Adipocyte (in vitro differentiated cells): ENCODE measurements around the gene HJV.
"Not testable (repeated sequence)": the region's sequence is repeated elsewhere in the genome, so short reads cannot be mapped to it uniquely, and the experiment has no call there.

Experiments used
- DNase-seq: peaks from one replicate; pipeline ENCODE4 v3.0.0-alpha.2; 2015; ENCODE audit warnings: low read depth
- H3K27me3 ChIP-seq: replicated peaks from 2 replicates; pipeline ENCODE4 v1.7.0; 2013; ENCODE audit warnings: mild to moderate bottlenecking, low read length, moderate library complexity; ENCODE audit not compliant: control insufficient read depth, insufficient read depth
- H3K36me3 ChIP-seq: 2 replicates; pipeline ENCODE4 v1.7.0; 2013; ENCODE audit warnings: low read length, mild to moderate bottlenecking, moderate library complexity; ENCODE audit not compliant: control insufficient read depth, insufficient read depth, severe bottlenecking
- H3K4me1 ChIP-seq: 2 replicates; pipeline ENCODE4 v1.7.0; 2013; ENCODE audit warnings: mild to moderate bottlenecking, low read length, moderate library complexity; ENCODE audit not compliant: control insufficient read depth, insufficient read depth
- H3K4me3 ChIP-seq: 2 replicates; pipeline ENCODE4 v1.7.0; 2013; ENCODE audit warnings: mild to moderate bottlenecking, low read length, moderate library complexity
- H3K9ac ChIP-seq: 2 replicates; pipeline ENCODE4 v1.7.0; 2013; ENCODE audit warnings: mild to moderate bottlenecking, low read length, moderate library complexity
- H3K9me3 ChIP-seq: 2 replicates; pipeline ENCODE4 v1.7.0; 2013; ENCODE audit warnings: mild to moderate bottlenecking, low read length, moderate library complexity; ENCODE audit not compliant: control insufficient read depth

The HJV gene, protein sequence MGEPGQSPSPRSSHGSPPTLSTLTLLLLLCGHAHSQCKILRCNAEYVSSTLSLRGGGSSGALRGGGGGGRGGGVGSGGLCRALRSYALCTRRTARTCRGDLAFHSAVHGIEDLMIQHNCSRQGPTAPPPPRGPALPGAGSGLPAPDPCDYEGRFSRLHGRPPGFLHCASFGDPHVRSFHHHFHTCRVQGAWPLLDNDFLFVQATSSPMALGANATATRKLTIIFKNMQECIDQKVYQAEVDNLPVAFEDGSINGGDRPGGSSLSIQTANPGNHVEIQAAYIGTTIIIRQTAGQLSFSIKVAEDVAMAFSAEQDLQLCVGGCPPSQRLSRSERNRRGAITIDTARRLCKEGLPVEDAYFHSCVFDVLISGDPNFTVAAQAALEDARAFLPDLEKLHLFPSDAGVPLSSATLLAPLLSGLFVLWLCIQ

DNA sequence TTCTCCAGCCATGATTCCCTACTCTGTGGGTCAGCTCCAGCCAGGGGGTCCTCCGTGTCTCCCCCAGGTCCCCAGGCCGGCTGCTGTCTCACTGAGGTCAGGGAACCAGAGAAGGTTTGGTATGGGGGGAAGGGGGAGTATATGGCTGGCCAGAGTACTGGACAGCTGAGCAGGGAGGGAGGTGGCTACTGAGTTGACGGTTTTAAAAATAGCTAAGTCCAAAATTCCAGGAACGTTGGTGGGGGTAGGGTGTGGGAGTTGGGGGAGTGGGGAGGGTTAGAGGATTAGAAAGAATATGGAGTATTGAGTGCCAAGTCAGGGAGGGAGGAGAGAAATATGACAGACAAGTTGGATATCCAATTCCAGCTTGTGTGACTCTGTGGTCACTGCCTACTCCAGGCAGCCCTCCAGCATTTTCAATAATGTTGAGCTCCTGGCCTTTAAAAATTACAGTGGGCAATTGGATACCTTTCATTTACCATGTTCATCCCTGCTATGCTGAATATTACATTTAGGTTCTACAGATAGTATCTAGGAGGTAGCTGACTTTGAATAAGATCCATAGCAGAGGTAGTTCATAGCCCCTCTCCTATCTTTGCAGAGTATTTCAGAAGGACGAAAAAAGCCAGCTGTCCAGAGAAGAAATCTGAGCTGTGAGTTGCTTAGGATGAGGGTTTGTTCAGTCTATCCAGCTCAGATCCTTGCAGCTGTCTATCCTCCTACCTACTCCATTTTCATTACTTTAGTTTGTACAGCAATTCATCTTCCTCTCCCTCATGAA is at the start of gene HJV:
Gene HJV, minus strand, starts transcription at position 114 of the 781 bp plus-strand sequence. CDS start 1,504 bp downstream, outside the sequence.
- Histone ChIP-seq H3K9me3 (no peaks in the 10 kb centered on the region), H3K4me1 (no peaks in the 10 kb centered on the region), H3K36me3 (no peaks in the 10 kb centered on the region), H3K27me3 (peaks cover 11% of the 10 kb centered on the region), H3K9ac (no peak within 1 kb of the TSS), H3K4me3 (no peak within 1 kb of the TSS)
- no peak for DNase-seq

DNA sequence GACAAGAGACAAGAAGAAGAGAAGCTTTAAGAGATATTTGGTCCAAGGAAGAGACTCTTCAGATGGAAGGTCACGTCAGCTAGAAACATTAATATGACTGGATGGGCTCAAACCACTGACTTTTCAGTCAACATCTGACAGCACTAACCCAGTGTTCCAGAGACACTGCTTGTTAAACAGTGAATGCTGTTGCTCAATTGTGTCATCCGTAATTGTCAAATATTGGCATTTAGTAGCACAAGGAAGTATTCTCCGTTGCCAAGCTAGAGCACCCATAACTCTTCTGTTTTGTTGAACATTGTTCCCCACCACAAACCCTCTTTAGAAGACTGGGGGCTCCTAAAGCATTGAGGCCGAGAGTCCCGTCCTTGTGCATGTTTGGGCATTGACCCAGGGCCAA is 37.6 kb upstream of the HJV start:
- H3K9me3 ChIP-seq, DNase-seq, H3K36me3 ChIP-seq, H3K4me3 ChIP-seq, H3K9ac ChIP-seq, H3K27me3 ChIP-seq, H3K4me1 ChIP-seq: not testable (repeated sequence)

DNA sequence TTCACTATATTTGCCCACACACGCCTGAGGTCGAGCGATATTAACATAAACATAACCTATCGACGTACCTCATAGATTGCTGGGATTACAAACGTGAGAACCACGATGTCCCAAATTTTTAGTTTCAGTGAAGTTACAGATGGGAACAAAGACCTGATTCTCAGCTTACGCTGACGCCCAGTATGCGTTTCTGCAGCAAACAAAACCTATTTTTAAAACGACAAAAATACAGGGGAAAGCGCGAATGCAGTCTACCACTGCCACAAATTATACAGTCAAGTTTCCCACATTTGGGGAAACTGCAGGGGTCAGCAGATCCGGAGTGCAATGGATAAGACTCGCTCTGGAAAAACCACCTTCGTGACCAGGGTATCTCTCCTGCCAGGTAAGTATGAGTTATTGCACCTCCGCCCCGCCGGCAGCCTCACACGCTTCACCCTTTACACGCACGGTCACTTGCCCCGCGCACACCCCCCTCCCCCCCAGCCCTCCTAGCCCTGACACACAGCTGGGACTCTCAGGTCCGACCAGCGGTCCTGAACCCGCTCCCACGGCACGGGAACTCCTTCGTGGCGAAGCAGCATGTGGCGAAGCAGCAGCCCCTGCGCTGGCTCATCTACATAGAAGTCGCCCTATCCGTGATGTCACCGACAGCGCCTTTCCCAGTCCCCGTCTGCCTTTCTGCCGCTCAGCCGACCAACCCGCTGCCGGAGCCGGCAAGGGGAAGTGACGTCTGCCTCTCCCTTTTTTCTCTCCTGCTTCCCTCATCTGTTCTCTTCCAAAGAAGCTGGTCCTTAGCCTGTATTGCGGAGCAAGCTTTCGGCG is 30.5 kb upstream of the HJV start:
- H3K4me1 ChIP-seq, H3K36me3 ChIP-seq, H3K9me3 ChIP-seq, H3K27me3 ChIP-seq: not testable (repeated sequence)
- Histone ChIP-seq H3K4me3 (peak overlapping the region; percentile 73), H3K9ac (peak overlapping the region; percentile 73)
- peak; percentile 86 for DNase-seq

DNA sequence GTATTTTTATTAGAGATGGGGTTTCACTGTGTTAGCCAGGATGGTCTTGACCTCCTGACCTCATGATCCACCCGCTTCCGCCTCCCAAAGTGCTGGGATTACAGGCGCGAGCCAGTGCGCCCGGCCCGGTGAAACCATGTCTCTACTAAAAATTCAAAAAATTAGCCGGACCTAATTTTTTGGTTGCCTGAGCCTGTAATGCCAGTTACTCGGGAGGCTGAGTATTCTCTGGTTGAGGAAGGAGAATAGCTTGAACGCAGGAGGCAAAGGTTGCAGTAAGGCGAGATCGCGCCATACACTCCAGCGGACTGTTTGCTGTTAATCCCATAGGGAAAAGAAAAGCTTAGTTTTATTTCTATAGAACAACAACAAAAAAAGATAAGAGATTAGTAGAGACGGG is 29.9 kb upstream of the HJV start:
- DNase-seq: no peak
- Histone ChIP-seq H3K9ac (peak overlapping the region; percentile 73), H3K9me3 (no peaks in the 10 kb centered on the region), H3K27me3 (no peaks in the 10 kb centered on the region), H3K4me1 (peaks cover 3% of the 10 kb centered on the region), H3K36me3 (no peaks in the 10 kb centered on the region), H3K4me3 (peak overlapping the region; percentile 73)

DNA sequence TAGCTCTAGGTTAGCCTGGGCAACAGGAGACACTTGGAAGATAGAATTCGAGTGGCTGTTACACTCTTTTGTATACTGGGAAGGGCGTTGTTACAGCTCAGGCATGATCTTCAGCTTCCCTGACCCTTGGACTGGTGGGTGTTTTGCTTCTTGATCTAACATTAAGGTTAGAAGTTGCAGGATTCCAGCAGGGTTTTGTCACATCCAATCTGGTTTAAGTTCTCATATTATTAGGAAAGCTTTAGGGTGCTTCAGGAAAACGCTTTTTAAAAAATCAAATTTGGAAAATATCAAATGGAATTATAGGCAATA is 29.1 kb upstream of the HJV start:
- H3K9ac ChIP-seq, H3K4me3 ChIP-seq, H3K9me3 ChIP-seq, H3K4me1 ChIP-seq, H3K27me3 ChIP-seq, H3K36me3 ChIP-seq, DNase-seq: not testable (repeated sequence)

DNA sequence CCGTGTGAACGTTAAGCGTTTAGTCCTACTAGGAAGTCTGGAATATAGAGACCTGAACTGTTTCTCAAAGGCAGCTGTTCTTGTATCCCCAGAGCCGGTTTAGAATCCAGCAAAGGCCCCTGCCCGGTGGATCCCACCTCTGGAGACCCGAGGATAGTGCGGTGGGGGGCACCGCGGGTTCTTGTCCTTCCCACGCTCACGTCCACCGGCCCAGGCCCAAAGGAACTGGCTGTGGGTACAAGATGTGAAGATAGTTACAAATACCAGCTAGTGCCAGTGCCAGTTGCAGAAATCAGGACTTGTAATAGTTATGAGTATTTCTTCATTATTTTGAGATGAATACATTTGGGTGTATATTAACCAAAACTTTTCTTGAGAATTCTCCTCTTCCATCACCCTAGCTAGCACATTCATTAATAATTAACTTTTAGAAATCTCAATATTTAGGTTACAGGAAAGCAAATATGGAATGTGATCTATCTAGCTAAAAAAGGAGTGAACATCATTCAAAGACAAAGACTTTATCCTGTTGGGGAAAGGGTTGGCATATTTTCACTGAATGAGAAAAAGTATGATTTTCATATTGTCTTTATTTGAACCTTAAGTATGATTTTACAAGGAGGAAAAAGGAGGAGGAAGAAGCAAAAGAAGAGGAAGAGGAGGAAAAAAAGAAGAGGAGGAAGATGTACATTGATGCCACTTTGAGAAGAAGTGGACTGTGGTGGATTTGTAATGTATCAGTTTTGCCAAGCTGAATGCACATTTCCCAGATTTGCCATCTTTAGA is 28.5 kb upstream of the HJV start:
- DNase-seq, H3K36me3 ChIP-seq, H3K4me3 ChIP-seq, H3K4me1 ChIP-seq, H3K9me3 ChIP-seq, H3K27me3 ChIP-seq, H3K9ac ChIP-seq: not testable (repeated sequence)

DNA sequence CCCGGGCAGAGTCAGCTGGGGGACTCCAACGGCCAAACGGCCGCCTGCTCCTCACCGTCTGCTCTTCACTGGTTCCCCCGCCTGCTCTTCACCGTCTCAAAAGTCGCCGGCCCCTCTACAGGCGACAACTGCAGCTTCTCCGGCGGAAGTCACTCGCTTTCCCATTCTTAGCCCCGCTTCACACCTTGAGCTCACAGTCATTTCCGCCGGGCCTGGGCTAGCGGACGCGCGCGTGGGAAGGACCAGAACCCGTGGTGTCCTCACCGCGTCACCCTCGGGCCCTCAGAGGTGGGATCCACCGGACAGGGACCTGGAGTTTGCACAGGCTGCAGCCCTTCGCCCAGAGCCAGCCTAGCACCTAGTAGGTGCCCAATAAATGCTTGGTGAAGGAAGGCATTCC is 27.9 kb upstream of the HJV start:
- H3K27me3 ChIP-seq: no peaks in the 10 kb centered on the region

DNA sequence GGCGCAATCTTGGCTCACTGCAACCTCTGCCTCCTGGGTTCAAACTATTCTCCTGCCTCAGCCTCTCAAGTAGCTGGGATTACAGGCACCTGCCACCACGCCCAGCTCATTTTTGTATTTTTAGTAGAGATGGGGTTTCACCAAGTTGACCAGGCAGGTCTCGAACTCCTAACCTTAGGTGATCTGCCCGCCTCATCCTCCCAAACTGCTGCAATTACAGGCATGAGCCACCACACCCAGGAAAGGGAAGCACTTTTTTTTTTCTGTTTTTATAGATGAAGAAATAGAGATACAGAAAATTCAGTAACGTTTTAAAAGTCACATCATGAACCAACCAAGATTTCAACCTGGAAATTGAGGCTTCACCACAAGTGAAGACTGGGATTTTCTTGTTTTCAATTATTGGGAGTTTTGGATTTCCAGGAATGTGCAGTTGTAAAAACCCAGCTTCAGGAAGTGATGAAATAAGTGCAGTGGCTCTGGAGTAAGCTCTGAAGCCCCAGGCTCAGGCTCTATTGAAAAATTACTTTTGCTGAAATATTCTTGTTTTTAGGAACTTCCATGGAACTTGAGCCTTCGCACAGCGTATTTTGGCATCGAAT is 27.1 kb upstream of the HJV start:
- not testable (repeated sequence) for H3K27me3 ChIP-seq
- peak; percentile 67 for DNase-seq

More for the DNA sequence above, 27.9 kb upstream of the HJV start:
- no peak overlapping the region for H3K4me3 ChIP-seq
- no peak for DNase-seq
- no peak overlapping the region for H3K9ac ChIP-seq
- H3K9me3 ChIP-seq: no peaks in the 10 kb centered on the region
- H3K36me3 ChIP-seq: no peaks in the 10 kb centered on the region
- peaks cover 3% of the 10 kb centered on the region for H3K4me1 ChIP-seq

DNA sequence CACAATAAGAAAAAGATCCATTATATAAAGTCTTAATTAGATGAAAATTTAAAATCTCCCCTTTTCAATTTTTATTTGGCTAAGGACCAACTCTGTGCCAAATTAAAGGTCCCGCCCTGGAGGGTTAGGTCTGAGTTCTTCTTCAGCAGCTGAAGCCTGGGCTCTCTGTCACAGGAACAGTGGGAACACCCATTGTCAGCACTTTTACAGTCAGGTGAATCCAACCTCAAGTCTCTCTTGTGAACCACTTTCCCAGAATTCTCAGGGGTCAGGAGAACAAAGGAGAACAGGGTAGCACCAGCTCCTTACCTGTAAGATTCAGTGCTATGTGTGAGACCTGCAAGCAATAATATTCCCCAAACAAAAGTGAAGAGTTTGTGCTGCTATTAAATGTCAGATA is 25.1 kb upstream of the HJV start:
- Histone ChIP-seq H3K9ac (no peak overlapping the region), H3K9me3 (no peaks in the 10 kb centered on the region), H3K36me3 (no peaks in the 10 kb centered on the region), H3K27me3 (no peaks in the 10 kb centered on the region), H3K4me1 (peaks cover 3% of the 10 kb centered on the region), H3K4me3 (no peak overlapping the region)
- DNase-seq: no peak

More for the DNA sequence above, 27.1 kb upstream of the HJV start:
- H3K9ac ChIP-seq: peak overlapping the region; percentile 40
- H3K36me3 ChIP-seq, H3K9me3 ChIP-seq, H3K4me1 ChIP-seq, H3K4me3 ChIP-seq: not testable (repeated sequence)

DNA sequence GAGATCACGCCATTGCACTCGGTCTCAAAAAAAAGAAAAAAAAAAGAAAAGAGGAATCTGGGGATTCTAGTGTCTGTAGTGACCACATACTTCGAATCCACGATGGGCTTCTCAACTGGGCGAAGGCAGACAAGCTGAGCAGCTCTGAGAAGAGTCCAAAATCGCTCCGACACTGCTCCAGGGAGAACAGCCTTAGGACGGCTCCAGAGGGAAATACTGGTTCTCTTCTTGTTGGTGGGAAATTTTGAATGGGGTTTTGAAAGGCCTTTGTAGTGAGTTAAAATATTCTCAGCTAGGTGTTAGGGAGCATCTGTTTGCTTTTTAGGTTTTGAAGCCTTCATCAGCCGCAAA is 18.3 kb upstream of the HJV start:
- Histone ChIP-seq H3K36me3 (no peaks in the 10 kb centered on the region), H3K27me3 (no peaks in the 10 kb centered on the region), H3K4me1 (peaks cover 11% of the 10 kb centered on the region), H3K9ac (peak overlapping the region; percentile 5), H3K9me3 (no peaks in the 10 kb centered on the region), H3K4me3 (peak overlapping the region; percentile 93)
- DNase-seq: no peak
